Lung (tissue), 12 donors: ENCODE data around the gene ARHGAP8. TPM values are rescaled to one million over a fixed set of nuclear protein-coding genes. Genes with fewer than 3 reads are reported as not detected.

ENCODE experiments used
- ATAC-seq: fragments of 200-7000 bp; cut with Tn5 transposase; one replicate; pipeline ENCODE4 v1.9.1; 2020; ENCODE audit warnings: moderate number of reproducible peaks; ENCODE audit not compliant: insufficient read depth, low FRiP score
- DNase-seq, 3 donors: peaks; one replicate each; pipeline ENCODE4 v3.0.0-alpha.2; 2013 to 2017
- H3K27ac ChIP-seq, 2 donors: one replicate each; pipeline ENCODE4 v1.5.1; 2013; ENCODE audit warnings: mild to moderate bottlenecking in 2 of 2, moderate library complexity in 2 of 2, control low read depth in 1 of 2, inconsistent platforms in 1 of 2, low read depth in 1 of 2, low read length in 1 of 2
- H3K27me3 ChIP-seq, 3 donors: one replicate each; pipeline ENCODE4 v1.5.1; 2013; ENCODE audit warnings: low read length in 2 of 3; ENCODE audit not compliant: control insufficient read depth in 3 of 3, insufficient read depth in 3 of 3
- H3K36me3 ChIP-seq, 4 donors: one replicate each; pipeline ENCODE4 v1.5.1; 2013; ENCODE audit warnings: low read length in 4 of 4, mild to moderate bottlenecking in 1 of 4, moderate library complexity in 1 of 4; ENCODE audit not compliant: control insufficient read depth in 4 of 4, insufficient read depth in 4 of 4
- H3K4me1 ChIP-seq, 5 donors: one replicate each; pipeline ENCODE4 v1.5.1; 2013; ENCODE audit warnings: low read length in 5 of 5, mild to moderate bottlenecking in 2 of 5, moderate library complexity in 1 of 5; ENCODE audit not compliant: control insufficient read depth in 5 of 5, insufficient read depth in 5 of 5
- H3K4me3 ChIP-seq: one replicate; pipeline ENCODE4 v1.5.1; 2013; ENCODE audit warnings: mild to moderate bottlenecking, control low read depth, moderate library complexity
- H3K9ac ChIP-seq, 2 donors: one replicate each; pipeline ENCODE4 v1.5.1; 2013; ENCODE audit warnings: low read length in 2 of 2, control low read depth in 1 of 2; ENCODE audit not compliant: insufficient read depth in 1 of 2
- H3K9me3 ChIP-seq, 4 donors: one replicate each; pipeline ENCODE4 v1.5.1; 2013; ENCODE audit warnings: low read length in 3 of 4, mild to moderate bottlenecking in 1 of 4, moderate library complexity in 1 of 4; ENCODE audit not compliant: control insufficient read depth in 4 of 4, insufficient read depth in 3 of 4
- WGBS, 2 donors: extraction: QIAGEN DNeasy Blood & Tissue Kit; methylation state at CpG; one replicate each; pipeline ENCODE4 v1.1.7; 2013; 5-methylcytosine and 5-hydroxymethylcytosine counted together
- polyA plus RNA-seq, 2 donors: library from polyadenylated mRNA; stranded (reverse); fragments of 200-250 nt; gene quantifications; one replicate each; pipeline ENCODE4 v1.2.1, GENCODE V29; 2013
- total RNA-seq, 2 donors: library from RNA; depleted of rRNA in 1 of 2; stranded (reverse); fragments of >200 nt in 1 of 2; gene quantifications; one replicate each; pipeline ENCODE4 v1.2.1, GENCODE V29; 2014 to 2021
- TF ChIP-seq, protein P1 (sequence below): IDR thresholded peaks from 2 replicates; pipeline ENCODE4 v1.5.1; 2012; ENCODE audit warnings: mild to moderate bottlenecking; ENCODE audit errors: control extremely low read depth, extremely low read depth
- donor health status: control.
- donor health status: control.
- donor health status: Bipolar disorder and iron deficiency.
- donor health status: healthy.
- donor health status: DM: yes; HTN: yes; CAD: no.

Gene ARHGAP8
- total and polyA plus RNA-seq, 4 donors, result 6.8 to 21.6 (median 16.5) TPM

DNA sequence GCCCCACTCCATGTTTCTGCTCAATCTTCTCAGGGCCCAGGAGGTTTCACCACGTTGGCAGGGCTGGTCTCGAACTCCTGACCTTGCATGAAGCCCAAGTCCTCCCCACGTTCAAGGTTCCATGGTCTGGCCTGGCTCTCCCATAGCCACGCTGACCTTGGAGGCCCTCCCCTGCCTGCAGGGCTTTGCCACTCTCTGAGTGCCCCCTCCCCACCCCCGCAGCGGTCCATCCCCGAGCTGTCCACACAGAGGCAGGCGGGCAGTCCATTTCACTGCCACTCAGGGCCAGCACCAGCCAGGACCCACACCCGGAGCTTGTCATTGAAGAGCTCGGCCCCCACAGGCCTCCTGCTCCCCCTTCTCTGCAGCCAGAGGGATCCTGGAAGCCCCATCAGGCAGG is 30.7 kb downstream of the ARHGAP8 start:
- WGBS, 2 donors, result 66 to 68% methylated on average over 10 of the region's 10 CpGs
- TF ChIP-seq, protein P1, sequence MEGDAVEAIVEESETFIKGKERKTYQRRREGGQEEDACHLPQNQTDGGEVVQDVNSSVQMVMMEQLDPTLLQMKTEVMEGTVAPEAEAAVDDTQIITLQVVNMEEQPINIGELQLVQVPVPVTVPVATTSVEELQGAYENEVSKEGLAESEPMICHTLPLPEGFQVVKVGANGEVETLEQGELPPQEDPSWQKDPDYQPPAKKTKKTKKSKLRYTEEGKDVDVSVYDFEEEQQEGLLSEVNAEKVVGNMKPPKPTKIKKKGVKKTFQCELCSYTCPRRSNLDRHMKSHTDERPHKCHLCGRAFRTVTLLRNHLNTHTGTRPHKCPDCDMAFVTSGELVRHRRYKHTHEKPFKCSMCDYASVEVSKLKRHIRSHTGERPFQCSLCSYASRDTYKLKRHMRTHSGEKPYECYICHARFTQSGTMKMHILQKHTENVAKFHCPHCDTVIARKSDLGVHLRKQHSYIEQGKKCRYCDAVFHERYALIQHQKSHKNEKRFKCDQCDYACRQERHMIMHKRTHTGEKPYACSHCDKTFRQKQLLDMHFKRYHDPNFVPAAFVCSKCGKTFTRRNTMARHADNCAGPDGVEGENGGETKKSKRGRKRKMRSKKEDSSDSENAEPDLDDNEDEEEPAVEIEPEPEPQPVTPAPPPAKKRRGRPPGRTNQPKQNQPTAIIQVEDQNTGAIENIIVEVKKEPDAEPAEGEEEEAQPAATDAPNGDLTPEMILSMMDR, result no peak
- no peak overlapping the region for H3K4me3 ChIP-seq
- ATAC-seq, result no peak
- no peaks in the 10 kb centered on the region for H3K4me1 ChIP-seq
- H3K36me3 ChIP-seq, result no peaks in the 10 kb centered on the region
- no peak overlapping the region for H3K9ac ChIP-seq
- H3K9me3 ChIP-seq, result no peaks in the 10 kb centered on the region
- DNase-seq, result no peak
- no peaks in the 10 kb centered on the region for H3K27me3 ChIP-seq
- H3K27ac ChIP-seq, result no peak overlapping the region

DNA sequence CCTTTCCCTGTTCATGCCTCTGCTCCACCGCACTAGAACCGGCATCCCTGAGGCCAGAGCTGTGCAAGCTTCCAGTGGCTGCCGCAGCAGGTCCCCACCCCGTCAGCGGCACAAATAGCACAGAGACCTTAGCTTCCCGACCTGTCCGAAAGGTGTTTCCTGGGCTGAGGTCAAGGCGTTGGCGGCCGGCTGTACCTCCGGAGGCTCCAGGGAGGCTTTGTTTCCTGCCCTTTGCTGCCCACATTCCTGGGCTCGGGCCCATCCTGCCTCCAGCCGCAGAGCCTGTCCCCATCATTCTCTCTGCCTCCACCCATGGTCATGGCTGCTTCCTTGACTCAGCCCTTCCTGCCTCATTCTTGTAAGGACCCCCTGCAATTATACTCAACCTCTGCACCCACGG is 31.2 kb downstream of the ARHGAP8 start:
- Histone ChIP-seq H3K9me3 (no peaks in the 10 kb centered on the region), H3K9ac (no peak overlapping the region), H3K4me3 (no peak overlapping the region), H3K4me1 (no peaks in the 10 kb centered on the region), H3K27me3 (no peaks in the 10 kb centered on the region), H3K36me3 (no peaks in the 10 kb centered on the region), H3K27ac (no peak overlapping the region)
- no peak for ATAC-seq
- WGBS, 2 donors, result 49% methylated on average over 14 of the region's 14 CpGs
- TF ChIP-seq, protein P1, result no peak
- DNase-seq, result no peak

DNA sequence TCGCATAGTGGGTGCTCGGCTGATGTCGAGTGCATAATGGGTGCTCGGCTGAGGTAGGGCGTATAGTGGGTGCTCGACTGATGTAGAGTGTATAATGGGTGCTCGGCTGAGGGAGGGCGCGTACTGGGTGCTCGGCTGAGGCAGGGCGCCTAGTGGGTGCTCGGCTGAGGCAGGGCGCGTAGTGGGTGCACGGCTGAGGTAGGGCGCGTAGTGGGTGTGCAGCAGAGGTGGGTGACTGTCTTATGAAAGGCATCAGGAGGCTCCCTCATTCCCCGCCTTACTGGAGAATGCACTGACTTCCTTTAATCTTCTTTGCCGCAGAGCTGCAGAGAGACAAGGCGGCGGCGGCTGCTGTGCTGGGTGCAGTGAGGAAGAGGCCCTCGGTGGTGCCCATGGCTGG is 33.8 kb downstream of the ARHGAP8 start:
- ATAC-seq (no peak), DNase-seq (no peak)
- H3K9ac ChIP-seq, result no peak overlapping the region
- TF ChIP-seq, protein P1, result no peak
- no peak overlapping the region for H3K27ac ChIP-seq
- peaks cover 0 to 3% (median 0%) of the 10 kb centered on the region in 4 donors for H3K9me3 ChIP-seq
- no peaks in the 10 kb centered on the region for H3K4me1 ChIP-seq
- no peaks in the 10 kb centered on the region for H3K27me3 ChIP-seq
- WGBS, 2 donors, result 89% methylated on average over 23 of the region's 23 CpGs
- no peaks in the 10 kb centered on the region for H3K36me3 ChIP-seq
- no peak overlapping the region for H3K4me3 ChIP-seq

GRCh38 chr22:44786610-44787009 is 34.2 kb downstream of the ARHGAP8 start:
- DNase-seq (no peak), ATAC-seq (no peak)
- peaks cover 0 to 3% (median 0%) of the 10 kb centered on the region in 4 donors for H3K9me3 ChIP-seq
- no peak overlapping the region for H3K4me3 ChIP-seq
- no peak overlapping the region for H3K27ac ChIP-seq
- TF ChIP-seq, protein P1, result no peak
- no peak overlapping the region for H3K9ac ChIP-seq
- H3K27me3 ChIP-seq, result no peaks in the 10 kb centered on the region
- WGBS, 2 donors, result 78 to 84% methylated on average over 7 of the region's 7 CpGs
- H3K4me1 ChIP-seq, result no peaks in the 10 kb centered on the region
- no peaks in the 10 kb centered on the region for H3K36me3 ChIP-seq
